Measurements from ENCODE around the gene SERPINB7.

Gene SERPINB7

GRCh38 chr18:63844254-63844653 is 69.0 kb downstream of the SERPINB7 start:
- DNase-seq (ENCODE audit: low read depth) = peak; percentile 74

- DNase-seq (ENCODE audit: low read depth) = peak; percentile 82
These were observed 72.9 kb downstream of the SERPINB7 start for GRCh38 chr18:63848159-63848558.

GRCh38 chr18:63850020-63850419 is 74.8 kb downstream of the SERPINB7 start:
- peak; percentile 77 for DNase-seq (ENCODE audit: low read depth)

GRCh38 chr18:63850636-63851035 is 75.4 kb downstream of the SERPINB7 start:
- DNase-seq (ENCODE audit: low read depth) = no peak

Measured in ELR (cell line).